DOHH2 (cell line): ENCODE results near the gene TLCD2.

Experiments
- H3F3A ChIP-seq: fragments of 200-600 bp; sonication (generic), shearing (Covaris generic); 2 replicates; pipeline ENCODE4 v1.6.0; 2016; ENCODE audit warnings: antibody characterized with exemption, mild to moderate bottlenecking; ENCODE audit not compliant: control insufficient read depth, insufficient read depth
- H3K27ac ChIP-seq: fragments of 200-600 bp; sonication (generic); 2 replicates; pipeline ENCODE4 v1.5.1; 2014; ENCODE audit warnings: low read depth, mild to moderate bottlenecking, low read length, moderate library complexity
- H3K27me3 ChIP-seq: fragments of 200-600 bp; sonication (generic); 2 replicates; pipeline ENCODE4 v1.6.1; 2014; ENCODE audit warnings: mild to moderate bottlenecking, low read length, mixed read lengths; ENCODE audit not compliant: control insufficient read depth
- H3K36me3 ChIP-seq: fragments of 200-600 bp; sonication (generic); 2 replicates; pipeline ENCODE4 v1.6.1; 2014; ENCODE audit warnings: mild to moderate bottlenecking, low read length, moderate library complexity, mixed read lengths; ENCODE audit not compliant: control insufficient read depth
- H3K4me1 ChIP-seq: fragments of 200-600 bp; sonication (generic); 2 replicates; pipeline ENCODE4 v1.6.1; 2014; ENCODE audit warnings: mild to moderate bottlenecking, low read length, mixed read lengths; ENCODE audit not compliant: control insufficient read depth
- H3K4me2 ChIP-seq: fragments of 200-600 bp; sonication (generic); 2 replicates; pipeline ENCODE4 v1.6.0; 2014; ENCODE audit warnings: mild to moderate bottlenecking, low read length, moderate library complexity
- H3K4me3 ChIP-seq: fragments of 200-600 bp; sonication (generic); 2 replicates; pipeline ENCODE4 v1.5.1; 2014; ENCODE audit warnings: mild to moderate bottlenecking, low read length, mixed read lengths
- H3K79me2 ChIP-seq: fragments of 200-600 bp; sonication (generic); 2 replicates; pipeline ENCODE4 v1.6.1; 2014; ENCODE audit warnings: mild to moderate bottlenecking, low read length, mixed read lengths; ENCODE audit not compliant: control insufficient read depth
- H3K9me2 ChIP-seq: fragments of 200-600 bp; sonication (generic); replicated peaks from 2 replicates; pipeline ENCODE4 v1.6.1; 2014; ENCODE audit warnings: mild to moderate bottlenecking, low read length, mixed read lengths; ENCODE audit not compliant: control insufficient read depth
- H3K9me3 ChIP-seq: fragments of 200-600 bp; sonication (generic); 2 replicates; pipeline ENCODE4 v1.6.1; 2014; ENCODE audit warnings: antibody characterized with exemption, low read length, mixed read lengths; ENCODE audit not compliant: control insufficient read depth, insufficient read depth
- H4K20me1 ChIP-seq: fragments of 200-600 bp; sonication (generic); 2 replicates; pipeline ENCODE4 v1.6.0; 2014; ENCODE audit warnings: low read depth, mild to moderate bottlenecking, antibody characterized with exemption, low read length, moderate library complexity; ENCODE audit not compliant: control insufficient read depth, insufficient read depth
- EZH2phosphoT487 ChIP-seq: fragments of 200-600 bp; sonication (generic); IDR thresholded peaks from 2 replicates; pipeline ENCODE4 v1.6.1; 2017; ENCODE audit warnings: borderline replicate concordance, mild to moderate bottlenecking, antibody characterized with exemption, low read length, moderate library complexity, mixed read lengths
- TF ChIP-seq, protein P1 (sequence below): fragments of 200-600 bp; sonication (generic); IDR thresholded peaks from one replicate; pipeline ENCODE4 v1.5.1; 2014; ENCODE audit warnings: antibody characterized with exemption, mild to moderate bottlenecking, low read depth, low read length; ENCODE audit not compliant: poor library complexity, severe bottlenecking

TLCD2 gene

DNA sequence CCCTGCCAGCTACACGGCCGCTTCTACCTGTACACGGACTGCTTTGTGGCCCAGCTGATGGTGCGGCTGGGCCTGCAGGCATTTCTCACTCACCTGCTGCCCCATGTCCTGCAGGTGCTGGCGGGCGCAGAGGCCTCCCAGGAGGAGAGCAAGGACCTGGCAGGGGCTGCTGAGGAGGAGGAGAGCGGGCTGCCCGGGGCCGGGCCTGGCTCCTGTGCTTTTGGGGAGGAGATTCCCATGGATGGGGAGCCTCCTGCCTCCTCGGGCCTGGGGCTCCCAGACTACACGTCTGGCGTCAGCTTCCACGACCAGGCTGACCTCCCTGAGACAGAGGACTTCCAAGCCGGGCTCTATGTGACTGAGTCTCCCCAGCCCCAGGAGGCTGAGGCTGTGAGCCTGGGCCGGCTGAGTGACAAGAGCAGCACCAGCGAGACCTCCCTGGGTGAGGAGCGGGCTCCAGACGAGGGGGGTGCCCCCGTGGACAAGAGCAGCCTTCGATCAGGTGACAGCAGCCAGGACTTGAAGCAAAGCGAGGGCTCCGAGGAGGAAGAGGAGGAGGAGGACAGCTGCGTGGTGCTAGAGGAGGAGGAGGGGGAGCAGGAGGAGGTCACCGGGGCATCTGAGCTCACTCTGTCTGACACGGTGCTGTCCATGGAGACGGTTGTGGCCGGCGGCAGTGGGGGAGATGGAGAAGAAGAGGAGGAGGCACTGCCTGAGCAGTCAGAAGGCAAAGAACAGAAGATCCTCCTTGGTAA is 17.9 kb upstream of the TLCD2 start:
- Histone ChIP-seq H3K36me3 (peaks cover 52% of the 10 kb centered on the region), H3K4me3 (peak overlapping the region; percentile 68), H4K20me1 (no peaks in the 10 kb centered on the region), H3K27me3 (no peaks in the 10 kb centered on the region), H3F3A (peaks cover 14% of the 10 kb centered on the region), H3K9me2 (no peaks in the 10 kb centered on the region), H3K4me2 (peak overlapping the region; percentile 61), H3K79me2 (peaks cover 65% of the 10 kb centered on the region), H3K27ac (peak overlapping the region; percentile 99), H3K4me1 (peaks cover 89% of the 10 kb centered on the region), H3K9me3 (no peaks in the 10 kb centered on the region)
- TF ChIP-seq, protein P1, sequence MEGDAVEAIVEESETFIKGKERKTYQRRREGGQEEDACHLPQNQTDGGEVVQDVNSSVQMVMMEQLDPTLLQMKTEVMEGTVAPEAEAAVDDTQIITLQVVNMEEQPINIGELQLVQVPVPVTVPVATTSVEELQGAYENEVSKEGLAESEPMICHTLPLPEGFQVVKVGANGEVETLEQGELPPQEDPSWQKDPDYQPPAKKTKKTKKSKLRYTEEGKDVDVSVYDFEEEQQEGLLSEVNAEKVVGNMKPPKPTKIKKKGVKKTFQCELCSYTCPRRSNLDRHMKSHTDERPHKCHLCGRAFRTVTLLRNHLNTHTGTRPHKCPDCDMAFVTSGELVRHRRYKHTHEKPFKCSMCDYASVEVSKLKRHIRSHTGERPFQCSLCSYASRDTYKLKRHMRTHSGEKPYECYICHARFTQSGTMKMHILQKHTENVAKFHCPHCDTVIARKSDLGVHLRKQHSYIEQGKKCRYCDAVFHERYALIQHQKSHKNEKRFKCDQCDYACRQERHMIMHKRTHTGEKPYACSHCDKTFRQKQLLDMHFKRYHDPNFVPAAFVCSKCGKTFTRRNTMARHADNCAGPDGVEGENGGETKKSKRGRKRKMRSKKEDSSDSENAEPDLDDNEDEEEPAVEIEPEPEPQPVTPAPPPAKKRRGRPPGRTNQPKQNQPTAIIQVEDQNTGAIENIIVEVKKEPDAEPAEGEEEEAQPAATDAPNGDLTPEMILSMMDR = no peak
- no peak for TF ChIP-seq EZH2phosphoT487

GRCh38 chr17:1727258-1727789 is 17.1 kb upstream of the TLCD2 start:
- peaks cover 21% of the 10 kb centered on the region for H3F3A ChIP-seq
- peak overlapping the region; percentile 99 for H3K27ac ChIP-seq
- no peaks in the 10 kb centered on the region for H3K9me3 ChIP-seq
- H3K36me3 ChIP-seq = peaks cover 52% of the 10 kb centered on the region
- H3K4me2 ChIP-seq = peak overlapping the region; percentile 61
- TF ChIP-seq, protein P1 = no peak
- TF ChIP-seq EZH2phosphoT487 = no peak
- H3K27me3 ChIP-seq = no peaks in the 10 kb centered on the region
- peak overlapping the region; percentile 68 for H3K4me3 ChIP-seq
- H3K79me2 ChIP-seq = peaks cover 65% of the 10 kb centered on the region
- peaks cover 89% of the 10 kb centered on the region for H3K4me1 ChIP-seq
- H3K9me2 ChIP-seq = no peaks in the 10 kb centered on the region
- no peaks in the 10 kb centered on the region for H4K20me1 ChIP-seq

GRCh38 chr17:1726626-1727257 is 16.6 kb upstream of the TLCD2 start:
- H3K4me2 ChIP-seq = peak overlapping the region; percentile 61
- H3K9me2 ChIP-seq = no peaks in the 10 kb centered on the region
- peaks cover 23% of the 10 kb centered on the region for H3F3A ChIP-seq
- TF ChIP-seq EZH2phosphoT487 = no peak
- TF ChIP-seq, protein P1 = no peak
- peaks cover 91% of the 10 kb centered on the region for H3K4me1 ChIP-seq
- peak overlapping the region; percentile 68 for H3K4me3 ChIP-seq
- H4K20me1 ChIP-seq = no peaks in the 10 kb centered on the region
- peaks cover 52% of the 10 kb centered on the region for H3K36me3 ChIP-seq
- H3K79me2 ChIP-seq = peaks cover 65% of the 10 kb centered on the region
- H3K27me3 ChIP-seq = no peaks in the 10 kb centered on the region
- no peaks in the 10 kb centered on the region for H3K9me3 ChIP-seq
- H3K27ac ChIP-seq = no peak overlapping the region
